Neuronal stem cell (in vitro differentiated cells): Measurements from ENCODE around the gene PRTFDC1.

Experiments
- DNase-seq: peaks from one replicate; pipeline ENCODE4 v3.0.0-alpha.2; 2013; ENCODE audit warnings: low spot score
- H2AFZ ChIP-seq: one replicate; pipeline ENCODE4 v1.6.1; 2013; ENCODE audit warnings: mild to moderate bottlenecking, low read length, inconsistent platforms
- H2AK5ac ChIP-seq: 2 replicates; pipeline ENCODE4 v1.6.1; 2013; ENCODE audit warnings: low read depth, mild to moderate bottlenecking, inconsistent platforms, low read length, moderate library complexity, mixed read lengths
- H2BK120ac ChIP-seq: 2 replicates; pipeline ENCODE4 v1.6.1; 2013; ENCODE audit warnings: low read depth, mild to moderate bottlenecking, inconsistent platforms, low read length, moderate library complexity, mixed read lengths
- H2BK12ac ChIP-seq: one replicate; pipeline ENCODE4 v1.6.1; 2013; ENCODE audit warnings: low read length, inconsistent platforms
- H2BK15ac ChIP-seq: 2 replicates; pipeline ENCODE4 v1.6.1; 2013; ENCODE audit warnings: mild to moderate bottlenecking, low read length, inconsistent platforms, mixed read lengths
- H2BK5ac ChIP-seq: one replicate; pipeline ENCODE4 v1.6.1; 2013; ENCODE audit warnings: inconsistent platforms, mild to moderate bottlenecking, low read length, moderate library complexity
- H3K14ac ChIP-seq: one replicate; pipeline ENCODE4 v1.6.1; 2013; ENCODE audit warnings: low read length, inconsistent platforms
- H3K18ac ChIP-seq: 2 replicates; pipeline ENCODE4 v1.6.1; 2013; ENCODE audit warnings: low read length, inconsistent platforms
- H3K23ac ChIP-seq: 2 replicates; pipeline ENCODE4 v1.6.1; 2013; ENCODE audit warnings: low read depth, mild to moderate bottlenecking, mixed read lengths, low read length, inconsistent platforms; ENCODE audit not compliant: poor library complexity
- H3K27ac ChIP-seq: replicated peaks from 3 replicates; pipeline ENCODE4 v1.5.1; 2013; ENCODE audit warnings: low read length, inconsistent platforms
- H3K27me3 ChIP-seq, 3 experiments: 2 replicates each; pipeline ENCODE4 v1.6.1; 2013; ENCODE audit warnings: low read length in 3 of 3, mild to moderate bottlenecking in 2 of 3, inconsistent platforms in 1 of 3, low read depth in 1 of 3, mixed read lengths in 1 of 3, moderate library complexity in 1 of 3; ENCODE audit not compliant: control insufficient read depth in 3 of 3, insufficient read depth in 3 of 3
- H3K36me3 ChIP-seq, 2 donors: replicated peaks in 1 of 2; 2 replicates each; pipeline ENCODE4 v1.6.1; 2013; ENCODE audit warnings: low read length in 2 of 2; ENCODE audit not compliant: control insufficient read depth in 2 of 2, insufficient read depth in 2 of 2
- H3K4ac ChIP-seq: 2 replicates; pipeline ENCODE4 v1.6.1; 2013; ENCODE audit warnings: inconsistent platforms, mild to moderate bottlenecking, low read length, moderate library complexity
- H3K4me1 ChIP-seq, 2 donors: 1 replicate in 1 of 2; 2 replicates in 1 of 2; pipeline ENCODE4 v1.6.1; 2013; ENCODE audit warnings: low read length in 2 of 2, low read depth in 1 of 2; ENCODE audit not compliant: control insufficient read depth in 2 of 2, insufficient read depth in 1 of 2
- H3K4me2 ChIP-seq: one replicate; pipeline ENCODE4 v1.6.1; 2013; ENCODE audit warnings: mild to moderate bottlenecking, low read length, inconsistent platforms; ENCODE audit not compliant: insufficient read depth, poor library complexity, severe bottlenecking
- H3K4me3 ChIP-seq, 2 donors: 2 replicates each; pipeline ENCODE4 v1.5.1; 2013; ENCODE audit warnings: low read length in 2 of 2, mild to moderate bottlenecking in 2 of 2, inconsistent platforms in 1 of 2, moderate library complexity in 1 of 2
- H3K79me1 ChIP-seq: one replicate; pipeline ENCODE4 v1.6.1; 2013; ENCODE audit warnings: low read depth, mild to moderate bottlenecking, inconsistent platforms, low read length, moderate library complexity
- H3K9ac ChIP-seq: one replicate; pipeline ENCODE4 v1.6.1; 2013; ENCODE audit warnings: mild to moderate bottlenecking, low read depth, low read length, inconsistent platforms; ENCODE audit not compliant: poor library complexity
- H3K9me3 ChIP-seq, 2 donors: replicated peaks in 1 of 2; 2 replicates each; pipeline versions ENCODE3 to v1.6.1; 2013; ENCODE audit warnings: low read length in 2 of 2, mild to moderate bottlenecking in 2 of 2, inconsistent platforms in 1 of 2, low read depth in 1 of 2, mixed read lengths in 1 of 2, moderate library complexity in 1 of 2; ENCODE audit not compliant: control insufficient read depth in 2 of 2, insufficient read depth in 1 of 2
- H4K8ac ChIP-seq: one replicate; pipeline ENCODE4 v1.6.1; 2013; ENCODE audit warnings: low read depth, mild to moderate bottlenecking, inconsistent platforms, low read length, moderate library complexity
- H4K91ac ChIP-seq: one replicate; pipeline ENCODE4 v1.6.1; 2013; ENCODE audit warnings: low read length, low read depth, mild to moderate bottlenecking, inconsistent platforms; ENCODE audit not compliant: poor library complexity
- WGBS, 2 donors: extraction: QIAGEN DNeasy Blood & Tissue Kit; methylation state at CpG; one replicate each; pipeline ENCODE4 v1.1.7; 2013; ENCODE audit warnings: missing lambda C conversion rate in 2 of 2, mixed read lengths in 1 of 2; ENCODE audit not compliant: insufficient read length in 2 of 2, insufficient replicate concordance in 1 of 2; ENCODE audit errors: extremely low coverage in 2 of 2; 5-methylcytosine and 5-hydroxymethylcytosine counted together

Gene PRTFDC1

GRCh38 chr10:24981161-24981710, 28.8 kb upstream of the PRTFDC1 start:
- H3K4me1 ChIP-seq = no peaks in the 10 kb centered on the region
- H2BK12ac ChIP-seq = no peak overlapping the region
- H2BK120ac ChIP-seq = no peak overlapping the region
- DNase-seq = no peak
- no peak overlapping the region for H4K91ac ChIP-seq
- H3K27ac ChIP-seq = no peak overlapping the region
- WGBS, 2 donors = no CpG with 5 or more reads among the region's 5 CpGs
- no peak overlapping the region for H3K4me3 ChIP-seq
- no peaks in the 10 kb centered on the region for H3K79me1 ChIP-seq
- H3K9me3 ChIP-seq = no peaks in the 10 kb centered on the region
- no peak overlapping the region for H3K23ac ChIP-seq
- no peaks in the 10 kb centered on the region for H3K27me3 ChIP-seq
- no peak overlapping the region for H3K9ac ChIP-seq
- H2AFZ ChIP-seq = no peak overlapping the region
- H3K14ac ChIP-seq = no peak overlapping the region
- no peak overlapping the region for H3K4me2 ChIP-seq
- no peak overlapping the region for H2BK15ac ChIP-seq
- H3K18ac ChIP-seq = no peak overlapping the region
- H3K36me3 ChIP-seq = no peaks in the 10 kb centered on the region
- no peak overlapping the region for H2AK5ac ChIP-seq
- no peak overlapping the region for H4K8ac ChIP-seq
- no peak overlapping the region for H3K4ac ChIP-seq
- H2BK5ac ChIP-seq = no peak overlapping the region

- Histone ChIP-seq H3K27me3 (no peaks in the 10 kb centered on the region), H3K9ac (no peak overlapping the region), H3K27ac (no peak overlapping the region), H2BK5ac (no peak overlapping the region), H2AFZ (no peak overlapping the region), H3K9me3 (no peaks in the 10 kb centered on the region), H3K79me1 (no peaks in the 10 kb centered on the region), H2BK120ac (no peak overlapping the region), H2BK15ac (no peak overlapping the region), H2BK12ac (no peak overlapping the region), H3K36me3 (no peaks in the 10 kb centered on the region), H3K18ac (no peak overlapping the region), H3K23ac (no peak overlapping the region), H3K14ac (no peak overlapping the region), H3K4me2 (no peak overlapping the region), H4K8ac (no peak overlapping the region), H3K4me3 (no peak overlapping the region), H3K4me1 (no peaks in the 10 kb centered on the region), H3K4ac (no peak overlapping the region), H4K91ac (no peak overlapping the region), H2AK5ac (no peak overlapping the region)
- DNase-seq = no peak
- WGBS, 2 donors = no CpG with 5 or more reads among the region's 4 CpGs
Observed at GRCh38 chr10:24979685-24980084, 27.3 kb upstream of the PRTFDC1 start.

DNA sequence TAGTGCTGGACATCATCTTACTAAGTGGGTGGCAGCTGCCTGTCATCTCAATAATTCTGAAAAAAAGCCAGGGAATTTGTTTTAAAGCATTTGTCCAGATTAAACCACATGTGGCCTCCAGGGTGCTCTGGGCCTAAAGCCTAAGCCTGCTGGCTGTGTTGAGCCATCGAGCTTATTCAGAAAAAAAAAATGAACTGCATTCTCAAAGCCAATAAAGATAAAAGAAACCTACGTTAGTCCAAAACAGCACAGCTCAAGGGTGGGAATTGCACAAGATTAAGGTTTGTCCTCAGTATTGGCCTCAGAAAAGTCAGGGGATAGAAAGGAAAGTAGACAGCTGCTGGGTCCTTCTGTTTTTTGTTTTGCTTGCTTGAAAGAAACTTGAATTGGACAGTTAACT, 22.6 kb upstream of the PRTFDC1 start:
- H2BK15ac ChIP-seq = no peak overlapping the region
- no peak overlapping the region for H3K9ac ChIP-seq
- no peak overlapping the region for H3K23ac ChIP-seq
- H2BK5ac ChIP-seq = no peak overlapping the region
- no peak overlapping the region for H3K4me3 ChIP-seq
- no peak overlapping the region for H2BK120ac ChIP-seq
- no peak overlapping the region for H3K4me2 ChIP-seq
- no peak overlapping the region for H3K18ac ChIP-seq
- no peak for DNase-seq
- no CpG with 5 or more reads among the region's 2 CpGs for WGBS, 2 donors
- H4K91ac ChIP-seq = no peak overlapping the region
- peak overlapping the region; percentile 6 for H2AFZ ChIP-seq
- no peaks in the 10 kb centered on the region for H3K4me1 ChIP-seq
- H3K36me3 ChIP-seq = no peaks in the 10 kb centered on the region
- no peak overlapping the region for H3K4ac ChIP-seq
- H3K79me1 ChIP-seq = no peaks in the 10 kb centered on the region
- H2AK5ac ChIP-seq = no peak overlapping the region
- no peak overlapping the region for H2BK12ac ChIP-seq
- H4K8ac ChIP-seq = no peak overlapping the region
- H3K9me3 ChIP-seq = no peaks in the 10 kb centered on the region
- no peaks in the 10 kb centered on the region for H3K27me3 ChIP-seq
- no peak overlapping the region for H3K27ac ChIP-seq
- H3K14ac ChIP-seq = no peak overlapping the region

DNA sequence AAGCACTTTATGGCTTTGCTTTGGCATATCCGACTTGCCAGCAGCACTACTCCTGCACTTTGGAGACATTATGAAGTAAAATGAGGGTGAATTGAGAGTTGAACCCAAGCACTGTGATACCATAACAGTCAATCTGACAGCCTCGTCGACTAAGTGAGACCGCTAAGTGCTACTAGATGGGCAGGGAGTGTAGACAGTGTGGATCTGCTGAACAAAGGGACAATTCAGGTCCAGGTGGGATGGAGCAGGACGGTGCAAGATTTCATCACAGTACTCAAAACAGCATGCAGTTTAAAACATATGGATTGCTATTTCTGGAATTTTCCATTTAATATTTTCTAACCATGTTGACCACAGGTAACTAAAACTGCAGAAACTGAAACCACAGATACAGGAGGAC, 20.8 kb upstream of the PRTFDC1 start:
- Histone ChIP-seq H3K9me3 (no peaks in the 10 kb centered on the region), H3K18ac (no peak overlapping the region), H4K91ac (no peak overlapping the region), H4K8ac (no peak overlapping the region), H3K4ac (no peak overlapping the region), H2BK5ac (no peak overlapping the region), H3K79me1 (no peaks in the 10 kb centered on the region), H2BK120ac (no peak overlapping the region), H3K27me3 (no peaks in the 10 kb centered on the region), H2AFZ (no peak overlapping the region), H3K9ac (no peak overlapping the region), H3K23ac (no peak overlapping the region), H3K14ac (no peak overlapping the region), H3K27ac (no peak overlapping the region), H3K36me3 (no peaks in the 10 kb centered on the region), H3K4me2 (no peak overlapping the region), H3K4me3 (no peak overlapping the region), H2BK12ac (no peak overlapping the region), H2AK5ac (no peak overlapping the region), H2BK15ac (no peak overlapping the region), H3K4me1 (peaks cover 0 to 1% of the 10 kb centered on the region in 2 donors)
- WGBS, 2 donors = no CpG with 5 or more reads among the region's 5 CpGs
- no peak for DNase-seq
